ENCODE measurements around the gene ANO4.

ANO4 gene

DNA sequence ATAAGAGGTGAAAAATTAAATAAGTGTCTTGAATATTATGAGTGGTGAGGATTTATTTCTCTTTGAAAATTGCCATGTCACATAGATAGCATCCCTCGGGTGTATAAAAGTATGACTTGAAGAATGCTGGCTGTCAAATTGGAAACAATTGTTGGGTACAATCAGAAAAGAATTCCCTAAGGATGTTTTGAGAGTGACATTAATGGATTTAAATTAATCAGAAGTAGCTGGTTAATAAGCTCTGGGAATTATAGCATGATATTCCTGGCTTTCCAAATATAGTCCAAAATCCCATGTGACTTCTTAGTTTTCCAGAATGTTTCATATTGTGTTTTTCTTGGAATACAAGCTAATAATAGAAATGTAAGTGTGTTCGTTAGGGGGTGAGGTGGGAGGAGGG is 196.5 kb downstream of the ANO4 start:
- TF ChIP-seq, protein P1, sequence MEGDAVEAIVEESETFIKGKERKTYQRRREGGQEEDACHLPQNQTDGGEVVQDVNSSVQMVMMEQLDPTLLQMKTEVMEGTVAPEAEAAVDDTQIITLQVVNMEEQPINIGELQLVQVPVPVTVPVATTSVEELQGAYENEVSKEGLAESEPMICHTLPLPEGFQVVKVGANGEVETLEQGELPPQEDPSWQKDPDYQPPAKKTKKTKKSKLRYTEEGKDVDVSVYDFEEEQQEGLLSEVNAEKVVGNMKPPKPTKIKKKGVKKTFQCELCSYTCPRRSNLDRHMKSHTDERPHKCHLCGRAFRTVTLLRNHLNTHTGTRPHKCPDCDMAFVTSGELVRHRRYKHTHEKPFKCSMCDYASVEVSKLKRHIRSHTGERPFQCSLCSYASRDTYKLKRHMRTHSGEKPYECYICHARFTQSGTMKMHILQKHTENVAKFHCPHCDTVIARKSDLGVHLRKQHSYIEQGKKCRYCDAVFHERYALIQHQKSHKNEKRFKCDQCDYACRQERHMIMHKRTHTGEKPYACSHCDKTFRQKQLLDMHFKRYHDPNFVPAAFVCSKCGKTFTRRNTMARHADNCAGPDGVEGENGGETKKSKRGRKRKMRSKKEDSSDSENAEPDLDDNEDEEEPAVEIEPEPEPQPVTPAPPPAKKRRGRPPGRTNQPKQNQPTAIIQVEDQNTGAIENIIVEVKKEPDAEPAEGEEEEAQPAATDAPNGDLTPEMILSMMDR (IDR thresholded peaks at IDR 0.05), result no peak

DNA sequence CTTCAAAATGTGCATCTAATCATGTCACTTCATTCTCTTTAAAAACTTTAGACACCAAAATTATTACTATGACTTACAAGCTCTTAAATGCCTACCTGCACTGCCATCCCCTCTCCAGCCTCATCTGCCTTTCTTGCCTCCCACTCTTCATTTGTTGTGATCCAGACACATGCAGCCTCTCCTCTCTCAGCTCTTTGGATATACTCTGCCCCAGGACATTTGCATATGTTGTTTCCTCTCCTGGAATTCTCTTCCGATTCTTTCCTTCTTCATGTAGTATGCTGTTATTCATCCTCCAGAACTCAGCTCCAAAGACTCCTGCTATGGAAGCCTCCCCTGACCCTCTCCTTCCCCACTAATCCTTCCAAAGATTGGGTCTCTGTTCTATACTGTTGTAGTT is 197.6 kb downstream of the ANO4 start:
- TF ChIP-seq, protein P1 (IDR thresholded peaks at IDR 0.05), result no peak

DNA sequence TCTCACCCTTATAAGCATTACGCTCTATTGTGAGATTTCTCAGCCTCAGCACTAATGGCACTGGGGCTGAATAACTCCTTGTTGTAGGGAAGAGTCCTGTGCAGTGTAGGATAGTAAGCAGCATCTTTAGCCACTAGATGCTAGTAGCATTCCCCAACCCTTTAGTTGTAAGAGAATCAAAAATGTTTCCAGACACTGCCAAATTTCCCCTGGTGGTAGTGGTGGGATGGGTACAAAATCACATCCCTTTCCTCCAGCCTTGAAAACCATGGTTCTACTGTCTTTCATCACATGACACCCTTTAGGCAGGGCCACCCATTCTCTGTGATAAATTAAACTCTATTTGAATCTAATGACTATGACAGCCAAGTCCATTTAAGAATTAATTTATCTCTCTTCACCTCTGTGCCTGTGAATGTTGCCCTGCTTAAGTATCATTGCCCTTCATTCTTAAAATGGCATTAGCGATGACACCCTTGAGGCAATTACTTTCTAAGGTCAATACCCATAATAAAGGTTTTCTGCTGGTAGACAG is 199.4 kb downstream of the ANO4 start:
- TF ChIP-seq, protein P1 (IDR thresholded peaks at IDR 0.05), result no peak

DNA sequence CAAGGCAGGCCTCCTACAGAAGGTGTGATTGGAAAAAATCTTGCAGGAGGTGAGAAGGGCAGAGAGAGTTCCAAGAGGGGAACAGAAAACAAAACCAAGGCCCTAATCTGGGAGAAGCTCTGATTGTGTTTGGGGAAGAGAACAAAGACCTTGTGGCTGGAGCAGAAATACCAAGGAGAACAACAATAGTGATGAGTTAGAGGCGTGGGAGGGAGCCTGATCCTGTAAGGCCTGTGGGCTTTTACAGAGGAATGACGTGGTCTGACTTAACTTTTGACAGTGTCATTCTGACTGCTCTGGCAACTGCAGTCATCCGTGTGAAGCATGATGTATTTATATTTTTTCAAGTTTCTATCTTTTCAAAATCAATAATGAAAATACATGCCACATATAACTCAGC is 200.6 kb downstream of the ANO4 start:
- TF ChIP-seq, protein P1 (IDR thresholded peaks at IDR 0.05), result no peak

DNA sequence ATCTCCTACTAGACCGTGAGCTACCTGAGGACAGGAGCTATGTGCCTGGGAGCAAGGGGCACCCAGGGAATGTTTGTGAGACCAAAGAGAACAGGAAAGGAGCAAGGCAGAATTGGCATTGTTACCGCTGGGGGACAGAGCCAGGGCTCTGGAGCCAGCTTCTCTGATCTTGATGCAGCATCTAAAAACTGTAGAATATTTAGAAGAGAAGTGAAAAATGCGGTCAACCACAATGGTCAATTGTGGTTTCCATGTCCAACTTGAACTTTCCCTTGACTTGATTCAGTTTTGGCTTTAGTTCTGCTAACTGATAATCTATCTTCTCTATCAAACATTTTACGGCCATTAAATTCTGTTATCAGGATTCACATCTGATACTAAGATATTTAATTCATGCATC is 201.2 kb downstream of the ANO4 start:
- TF ChIP-seq, protein P1 (IDR thresholded peaks at IDR 0.05), result no peak

DNA sequence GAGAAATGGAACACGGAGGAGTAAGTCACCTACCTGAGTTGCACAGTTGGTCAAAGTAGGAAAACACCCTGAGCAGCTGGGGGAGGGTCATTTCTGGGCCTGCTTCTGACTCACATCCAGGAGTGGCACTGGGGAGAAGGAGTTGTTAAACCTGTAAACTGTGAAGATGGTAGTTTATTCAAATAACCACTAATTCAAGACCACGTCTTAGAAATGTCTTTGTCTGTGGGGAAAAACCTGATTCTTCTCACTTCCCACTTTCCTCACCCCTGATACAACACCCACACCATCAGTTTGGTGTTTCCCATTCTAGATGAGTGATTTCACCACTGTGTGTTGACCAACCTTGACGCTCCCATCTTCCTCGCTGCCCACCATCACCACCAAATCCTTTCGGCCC is 207.1 kb downstream of the ANO4 start:
- TF ChIP-seq, protein P1 (IDR thresholded peaks at IDR 0.05), result no peak

DNA sequence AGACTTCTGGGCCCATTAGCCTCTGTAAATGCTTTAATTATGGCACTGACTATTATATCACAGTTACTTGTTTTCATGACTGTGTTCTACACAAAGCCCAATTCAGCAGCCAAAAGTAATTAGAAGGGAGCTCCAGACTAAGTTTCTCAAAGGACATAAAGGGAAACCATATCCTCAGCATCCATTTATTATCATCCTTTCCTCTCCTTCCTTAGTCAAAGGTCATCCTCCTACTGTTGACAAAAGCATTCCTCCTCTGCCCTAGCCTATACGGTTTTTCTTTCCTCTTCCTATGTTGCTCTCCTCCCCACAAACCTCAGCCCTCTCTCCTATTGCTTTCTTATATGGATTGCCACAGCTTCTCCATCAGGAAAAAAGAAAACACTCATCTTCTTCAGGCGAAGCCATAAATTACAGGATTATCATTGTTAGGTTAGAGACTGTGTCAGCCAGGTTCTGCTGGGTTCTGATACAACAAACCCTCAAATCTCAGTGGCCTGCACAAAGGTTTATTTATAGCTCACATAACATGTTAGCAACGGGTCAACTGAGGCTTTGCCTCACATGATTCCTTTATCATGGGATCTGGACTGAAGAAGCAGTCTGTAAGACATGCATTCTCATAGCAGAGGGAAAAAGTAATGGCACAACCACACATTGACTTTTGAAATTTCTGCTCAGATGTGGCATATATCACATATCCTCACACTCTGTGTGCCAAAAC is 208.3 kb downstream of the ANO4 start:
- TF ChIP-seq, protein P1 (IDR thresholded peaks at IDR 0.05), result no peak

Data from LNCAP (cell line).